ENCODE data around the gene POPDC3. TPM values are rescaled to one million over a fixed set of nuclear protein-coding genes. Genes with fewer than 3 reads are reported as not detected.

POPDC3 gene
- polyA plus RNA-seq, 1 donor from 2014 or later, result not detected

- Histone ChIP-seq H3K9ac (ENCODE audit: low read length) (no peak overlapping the region), H3K4me2 (ENCODE audit: low read length) (no peak overlapping the region), H3K9me3 (ENCODE audit: low read length) (no peaks in the 10 kb centered on the region), H4K20me1 (ENCODE audit: insufficient read depth) (no peaks in the 10 kb centered on the region), H2AFZ (ENCODE audit: low read depth, low read length) (no peak overlapping the region), H3K36me3 (ENCODE audit: insufficient read depth, low read length) (no peaks in the 10 kb centered on the region), H3K4me3 (ENCODE audit: low read length) (no peak overlapping the region), H3F3A (ENCODE audit: insufficient read depth, low read length, poor library complexity, severe bottlenecking) (no peaks in the 10 kb centered on the region), H3K27me3 (ENCODE audit: insufficient read depth, low read depth, low read length) (no peaks in the 10 kb centered on the region), H3K27ac (ENCODE audit: low read length) (no peak overlapping the region), H3K79me2 (replicated peaks; ENCODE audit: insufficient read depth, low read length) (no peaks in the 10 kb centered on the region), H3K9me2 (ENCODE audit: insufficient read depth, low read length) (no peaks in the 10 kb centered on the region)
- TF ChIP-seq TAF1 (IDR thresholded peaks at IDR 0.05; ENCODE audit: low read depth) (no peak), REST (IDR thresholded peaks at IDR 0.05; ENCODE audit: borderline replicate concordance) (no peak), POLR2AphosphoS5 (IDR thresholded peaks at IDR 0.05) (no peak), EZH2 (IDR thresholded peaks at IDR 0.05; ENCODE audit: borderline replicate concordance, insufficient read depth, low read length, poor library complexity, severe bottlenecking) (no peak), EP300 (conservative IDR thresholded peaks at IDR 0.05; ENCODE audit: poor library complexity, severe bottlenecking) (no peak), SMC3 (conservative IDR thresholded peaks at IDR 0.05; ENCODE audit: poor library complexity) (no peak), MXI1 (conservative IDR thresholded peaks at IDR 0.05; ENCODE audit: poor library complexity, severe bottlenecking) (no peak), RAD21 (conservative IDR thresholded peaks at IDR 0.05) (no peak)
- TF ChIP-seq, protein P1, sequence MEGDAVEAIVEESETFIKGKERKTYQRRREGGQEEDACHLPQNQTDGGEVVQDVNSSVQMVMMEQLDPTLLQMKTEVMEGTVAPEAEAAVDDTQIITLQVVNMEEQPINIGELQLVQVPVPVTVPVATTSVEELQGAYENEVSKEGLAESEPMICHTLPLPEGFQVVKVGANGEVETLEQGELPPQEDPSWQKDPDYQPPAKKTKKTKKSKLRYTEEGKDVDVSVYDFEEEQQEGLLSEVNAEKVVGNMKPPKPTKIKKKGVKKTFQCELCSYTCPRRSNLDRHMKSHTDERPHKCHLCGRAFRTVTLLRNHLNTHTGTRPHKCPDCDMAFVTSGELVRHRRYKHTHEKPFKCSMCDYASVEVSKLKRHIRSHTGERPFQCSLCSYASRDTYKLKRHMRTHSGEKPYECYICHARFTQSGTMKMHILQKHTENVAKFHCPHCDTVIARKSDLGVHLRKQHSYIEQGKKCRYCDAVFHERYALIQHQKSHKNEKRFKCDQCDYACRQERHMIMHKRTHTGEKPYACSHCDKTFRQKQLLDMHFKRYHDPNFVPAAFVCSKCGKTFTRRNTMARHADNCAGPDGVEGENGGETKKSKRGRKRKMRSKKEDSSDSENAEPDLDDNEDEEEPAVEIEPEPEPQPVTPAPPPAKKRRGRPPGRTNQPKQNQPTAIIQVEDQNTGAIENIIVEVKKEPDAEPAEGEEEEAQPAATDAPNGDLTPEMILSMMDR (IDR thresholded peaks at IDR 0.05; ENCODE audit: poor library complexity, severe bottlenecking), result no peak
Observed at GRCh38 chr6:105194106-105194505, 14.3 kb upstream of the POPDC3 start.

DNA sequence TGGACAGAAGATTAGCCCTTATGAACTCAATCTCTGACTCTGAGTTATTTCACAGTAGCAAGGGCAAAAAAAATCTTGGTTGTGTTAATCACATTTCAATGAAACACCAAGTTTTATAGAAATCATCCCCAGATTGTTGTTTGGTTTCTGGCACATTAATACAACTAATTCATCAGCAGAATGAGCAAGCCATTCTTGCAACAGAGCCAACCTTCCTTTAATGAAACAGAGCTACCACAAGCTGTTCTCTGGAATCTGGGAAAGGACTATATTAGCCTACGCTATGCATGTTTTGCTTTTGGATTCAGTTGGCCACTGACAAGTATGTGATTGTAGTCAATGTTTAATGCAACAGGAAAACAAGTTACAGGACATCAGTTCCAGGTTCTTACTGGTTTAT lies 13.8 kb upstream of the POPDC3 start:
- no peak for TF ChIP-seq SMC3 (conservative IDR thresholded peaks at IDR 0.05; ENCODE audit: poor library complexity)
- no peak overlapping the region for H3K4me2 ChIP-seq (ENCODE audit: low read length)
- H3F3A ChIP-seq (ENCODE audit: insufficient read depth, low read length, poor library complexity, severe bottlenecking), result no peaks in the 10 kb centered on the region

More for the DNA sequence above, 13.8 kb upstream of the POPDC3 start:
- H3K27ac ChIP-seq (ENCODE audit: low read length), result no peak overlapping the region
- H2AFZ ChIP-seq (ENCODE audit: low read depth, low read length), result no peak overlapping the region
- no peaks in the 10 kb centered on the region for H3K79me2 ChIP-seq (replicated peaks; ENCODE audit: insufficient read depth, low read length)
- H3K9me2 ChIP-seq (ENCODE audit: insufficient read depth, low read length), result no peaks in the 10 kb centered on the region
- H3K27me3 ChIP-seq (ENCODE audit: insufficient read depth, low read depth, low read length), result no peaks in the 10 kb centered on the region
- no peak overlapping the region for H3K4me3 ChIP-seq (ENCODE audit: low read length)
- H3K36me3 ChIP-seq (ENCODE audit: insufficient read depth, low read length), result no peaks in the 10 kb centered on the region
- H3K9me3 ChIP-seq (ENCODE audit: low read length), result no peaks in the 10 kb centered on the region
- H4K20me1 ChIP-seq (ENCODE audit: insufficient read depth), result no peaks in the 10 kb centered on the region
- H3K9ac ChIP-seq (ENCODE audit: low read length), result no peak overlapping the region
